GM18873 (cell line): ENCODE results near the gene PM20D2.
"Not testable (repeated sequence)": the region's sequence is repeated elsewhere in the genome, so short reads cannot be mapped to it uniquely, and the experiment has no call there.

Experiments
- ATAC-seq: cut with Tn5 transposase; IDR thresholded peaks from one replicate; pipeline ENCODE4 v1.9.1; 2021; ENCODE audit warnings: mild to moderate bottlenecking, moderate library complexity, moderate number of reproducible peaks; ENCODE audit not compliant: unreplicated experiment, low FRiP score

The PM20D2 gene

GRCh38 chr6:89145956-89146717, at the start of gene PM20D2:
PM20D2 (plus strand) TSS chr6:89146055; CDS start chr6:89146145, 90 bp downstream.
- peak; percentile 48 for ATAC-seq

GRCh38 chr6:89098461-89098860, 47.4 kb upstream of the PM20D2 start:
- no peak for ATAC-seq

GRCh38 chr6:89100114-89100513, 45.7 kb upstream of the PM20D2 start:
- no peak for ATAC-seq

GRCh38 chr6:89110284-89110683, 35.6 kb upstream of the PM20D2 start:
- ATAC-seq = no peak

GRCh38 chr6:89111933-89112332, 33.9 kb upstream of the PM20D2 start:
- ATAC-seq = no peak

GRCh38 chr6:89116702-89117101, 29.2 kb upstream of the PM20D2 start:
- no peak for ATAC-seq

- ATAC-seq = no peak
Measured at GRCh38 chr6:89117211-89118108, 28.4 kb upstream of the PM20D2 start, which contains the start of gene SRSF12. SRSF12 (minus strand) TSS chr6:89118071; CDS start chr6:89117887, 184 bp downstream.

- ATAC-seq = no peak
Measured at GRCh38 chr6:89118931-89119330, 26.9 kb upstream of the PM20D2 start.

GRCh38 chr6:89120371-89120770, 25.5 kb upstream of the PM20D2 start:
- no peak for ATAC-seq

- ATAC-seq = no peak
Measured at GRCh38 chr6:89121934-89122333, 23.9 kb upstream of the PM20D2 start.

GRCh38 chr6:89122625-89123024, 23.2 kb upstream of the PM20D2 start:
- no peak for ATAC-seq

GRCh38 chr6:89128256-89128671, 17.6 kb upstream of the PM20D2 start:
- not testable (repeated sequence) for ATAC-seq

GRCh38 chr6:89131599-89131998, 14.3 kb upstream of the PM20D2 start:
- no peak for ATAC-seq

- ATAC-seq = no peak
Measured at GRCh38 chr6:89132057-89132456, 13.8 kb upstream of the PM20D2 start.

- ATAC-seq = no peak
Measured at GRCh38 chr6:89133981-89134380, 11.9 kb upstream of the PM20D2 start.

- ATAC-seq = no peak
Measured at GRCh38 chr6:89134723-89135122, 11.1 kb upstream of the PM20D2 start.

- no peak for ATAC-seq
Measured at GRCh38 chr6:89138173-89138572, 7.7 kb upstream of the PM20D2 start.

- no peak for ATAC-seq
Measured at GRCh38 chr6:89139509-89140346, 6.1 kb upstream of the PM20D2 start.

- ATAC-seq = no peak
Measured at GRCh38 chr6:89140347-89141156, 5.3 kb upstream of the PM20D2 start.
